H9 (cell line): ENCODE results near the gene KRT28. TPM values are rescaled to one million over a fixed set of nuclear protein-coding genes. Genes with fewer than 3 reads are reported as not detected.

Source experiments
- DNase-seq: peaks from one replicate; pipeline ENCODE4 v3.0.0-alpha.2; 2017
- H2AFZ ChIP-seq: one replicate; pipeline ENCODE4 v1.6.1; 2013; ENCODE audit warnings: mild to moderate bottlenecking, low read length, control low read depth, moderate library complexity
- H2AK5ac ChIP-seq: 2 replicates; pipeline ENCODE4 v1.6.1; 2013; ENCODE audit warnings: low read length, control low read depth, mixed read lengths; ENCODE audit not compliant: insufficient read length
- H2BK120ac ChIP-seq: one replicate; pipeline ENCODE4 v1.6.1; 2013; ENCODE audit warnings: low read depth, mild to moderate bottlenecking, low read length, control low read depth, inconsistent platforms; ENCODE audit not compliant: poor library complexity, severe bottlenecking
- H2BK12ac ChIP-seq: 2 replicates; pipeline ENCODE4 v1.6.1; 2013; ENCODE audit warnings: low read length, control low read depth, mixed read lengths, low read depth; ENCODE audit not compliant: insufficient read length
- H2BK15ac ChIP-seq: 2 replicates; pipeline ENCODE4 v1.6.1; 2013; ENCODE audit warnings: low read depth, low read length, control low read depth
- H2BK20ac ChIP-seq: one replicate; pipeline ENCODE4 v1.6.1; 2013; ENCODE audit warnings: low read depth, mild to moderate bottlenecking, low read length, control low read depth, inconsistent platforms; ENCODE audit not compliant: poor library complexity, severe bottlenecking
- H2BK5ac ChIP-seq: 2 replicates; pipeline ENCODE4 v1.6.1; 2013; ENCODE audit warnings: low read length, control low read depth, mixed read lengths; ENCODE audit not compliant: insufficient read length
- H3K14ac ChIP-seq: 2 replicates; pipeline ENCODE4 v1.6.1; 2013; ENCODE audit warnings: low read length, control low read depth; ENCODE audit not compliant: insufficient read depth
- H3K18ac ChIP-seq: 2 replicates; pipeline ENCODE4 v1.6.1; 2013; ENCODE audit warnings: low read depth, mild to moderate bottlenecking, mixed read lengths, low read length, control low read depth; ENCODE audit not compliant: insufficient read length
- H3K23ac ChIP-seq: 2 replicates; pipeline ENCODE4 v1.6.1; 2013; ENCODE audit warnings: low read length, control low read depth, mixed read lengths, low read depth; ENCODE audit not compliant: insufficient read length
- H3K23me2 ChIP-seq: 2 replicates; pipeline ENCODE4 v1.6.1; 2013; ENCODE audit warnings: low read depth, mild to moderate bottlenecking, mixed read lengths, low read length, control low read depth; ENCODE audit not compliant: insufficient read length, poor library complexity, severe bottlenecking
- H3K27ac ChIP-seq: 2 replicates; pipeline ENCODE4 v1.5.1; 2013; ENCODE audit warnings: low read length, control low read depth, mixed read lengths, low read depth; ENCODE audit not compliant: insufficient read length
- H3K27me3 ChIP-seq: 2 replicates; pipeline ENCODE4 v1.6.1; 2013; ENCODE audit warnings: low read length, control low read depth, inconsistent platforms; ENCODE audit not compliant: insufficient read depth
- H3K4ac ChIP-seq: 2 replicates; pipeline ENCODE4 v1.6.1; 2013; ENCODE audit warnings: low read depth, mild to moderate bottlenecking, control low read depth, inconsistent platforms, low read length, moderate library complexity
- H3K4me1 ChIP-seq: 2 replicates; pipeline ENCODE4 v1.6.1; 2013; ENCODE audit warnings: low read length, control low read depth, inconsistent platforms; ENCODE audit not compliant: insufficient read depth
- H3K4me2 ChIP-seq: 2 replicates; pipeline ENCODE4 v1.6.1; 2013; ENCODE audit warnings: low read length, control low read depth, mixed read lengths; ENCODE audit not compliant: insufficient read length, insufficient read depth
- H3K56ac ChIP-seq: 2 replicates; pipeline ENCODE4 v1.6.1; 2013; ENCODE audit warnings: low read depth, mild to moderate bottlenecking, mixed read lengths, low read length, control low read depth; ENCODE audit not compliant: insufficient read length
- H3K79me1 ChIP-seq: 2 replicates; pipeline ENCODE4 v1.6.1; 2013; ENCODE audit warnings: low read depth, mild to moderate bottlenecking, moderate library complexity, low read length, control low read depth, inconsistent platforms; ENCODE audit not compliant: insufficient read depth, poor library complexity, severe bottlenecking
- H3K79me2 ChIP-seq: 2 replicates; pipeline ENCODE4 v1.6.1; 2013; ENCODE audit warnings: low read length, control low read depth, inconsistent platforms; ENCODE audit not compliant: insufficient read depth
- H3K9ac ChIP-seq: 2 replicates; pipeline ENCODE4 v1.6.1; 2013; ENCODE audit warnings: low read length, control low read depth, mixed read lengths; ENCODE audit not compliant: insufficient read length; ENCODE audit errors: extremely low read depth
- H3K9me3 ChIP-seq: one replicate; pipeline ENCODE4 v1.6.1; 2013; ENCODE audit warnings: low read depth, low read length, inconsistent platforms; ENCODE audit not compliant: control insufficient read depth
- H3T11ph ChIP-seq: one replicate; pipeline ENCODE4 v1.6.1; 2013; ENCODE audit warnings: mild to moderate bottlenecking, low read length, control low read depth, inconsistent platforms
- H4K20me1 ChIP-seq: one replicate; pipeline ENCODE4 v1.6.1; 2013; ENCODE audit not compliant: control insufficient read depth, insufficient read length, insufficient read depth
- H4K5ac ChIP-seq: 2 replicates; pipeline ENCODE4 v1.6.1; 2013; ENCODE audit warnings: low read depth, mild to moderate bottlenecking, mixed read lengths, low read length, control low read depth; ENCODE audit not compliant: insufficient read length
- H4K8ac ChIP-seq: replicated peaks from 2 replicates; pipeline ENCODE4 v1.6.1; 2013; ENCODE audit warnings: low read length, control low read depth, mixed read lengths, low read depth; ENCODE audit not compliant: insufficient read length
- H4K91ac ChIP-seq: 2 replicates; pipeline ENCODE4 v1.6.1; 2013; ENCODE audit warnings: low read depth, mild to moderate bottlenecking, moderate library complexity, mixed read lengths, low read length, control low read depth; ENCODE audit not compliant: insufficient read length
- H3K27ac Mint-ChIP-seq, 3 experiments: 2 replicates in 2 of 3; 3 replicates in 1 of 3; pipeline ENCODE4 v1.8.0; 2020 to 2021; ENCODE audit warnings: mixed read lengths in 3 of 3, mild to moderate bottlenecking in 1 of 3, moderate library complexity in 1 of 3
- H3K27me3 Mint-ChIP-seq: 2 replicates; pipeline ENCODE4 v1.8.0; 2021; ENCODE audit warnings: low read depth, mild to moderate bottlenecking, moderate library complexity, mixed read lengths
- H3K36me3 Mint-ChIP-seq, 3 experiments: 2 replicates in 2 of 3; 3 replicates in 1 of 3; pipeline ENCODE4 v1.8.0; 2020 to 2021; ENCODE audit warnings: low read depth in 3 of 3, mixed read lengths in 3 of 3; ENCODE audit not compliant: insufficient read depth in 1 of 3
- H3K4me1 Mint-ChIP-seq, 2 experiments: 2 replicates each; pipeline ENCODE4 v1.8.0; 2020; ENCODE audit warnings: mixed read lengths in 2 of 2
- H3K4me3 Mint-ChIP-seq, 2 experiments: 2 replicates in 1 of 2; 3 replicates in 1 of 2; pipeline ENCODE4 v1.8.0; 2020 to 2021; ENCODE audit warnings: mild to moderate bottlenecking in 2 of 2, mixed read lengths in 2 of 2, moderate library complexity in 1 of 2
- H3K9me3 Mint-ChIP-seq, 2 experiments: 2 replicates in 1 of 2; 3 replicates in 1 of 2; pipeline ENCODE4 v1.8.0; 2020; ENCODE audit warnings: mild to moderate bottlenecking in 2 of 2, mixed read lengths in 2 of 2, moderate library complexity in 1 of 2
- WGBS: extraction: QIAGEN DNeasy Blood & Tissue Kit; methylation state at CpG from one replicate; pipeline ENCODE4 v1.1.7; 2013; ENCODE audit warnings: missing lambda C conversion rate, low lambda C conversion rate, mixed read lengths; ENCODE audit not compliant: insufficient read length; ENCODE audit errors: extremely low coverage; 5-methylcytosine and 5-hydroxymethylcytosine counted together
- total RNA-seq: library from RNA; stranded (reverse); gene quantifications from 2 replicates; pipeline ENCODE4 v1.2.1, GENCODE V29; 2021
- TF ChIP-seq, protein P1 (sequence below): fragments of 200-600 bp; sonication (generic); conservative IDR thresholded peaks from 3 replicates; pipeline ENCODE4 v1.8.0; 2021; ENCODE audit warnings: antibody characterized with exemption, mild to moderate bottlenecking

KRT28 gene
- total RNA-seq, 1 experiment from 2014 or later: not detected

DNA sequence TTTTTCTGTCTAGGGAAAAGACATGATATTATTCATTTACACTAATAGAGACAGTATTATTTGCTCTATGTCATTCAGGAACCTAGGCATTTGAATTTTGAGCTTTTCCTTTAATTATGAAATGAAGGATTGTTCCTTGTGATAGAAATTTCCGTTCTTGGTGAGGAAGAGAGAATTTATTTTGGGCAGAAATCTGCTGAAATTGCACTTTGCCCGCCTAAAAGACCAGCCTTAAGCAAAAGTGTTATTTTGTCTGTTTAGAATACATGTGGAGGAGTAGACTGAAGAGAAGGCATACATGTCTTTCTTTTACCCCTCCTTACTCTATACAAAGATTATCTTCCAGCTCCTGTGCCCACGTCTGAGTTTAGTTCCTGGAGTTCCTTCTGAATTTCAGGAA, 39.4 kb upstream of the KRT28 start:
- no peaks in the 10 kb centered on the region for H3K79me1 ChIP-seq
- no CpG with 5 or more reads among the region's 3 CpGs for WGBS

More for the DNA sequence above, 39.4 kb upstream of the KRT28 start:
- Histone ChIP-seq H2BK20ac (no peak overlapping the region), H3K56ac (no peak overlapping the region), H3K4me2 (no peak overlapping the region), H2BK120ac (no peak overlapping the region), H4K91ac (no peak overlapping the region), H3K4ac (no peak overlapping the region), H2BK15ac (no peak overlapping the region), H2AK5ac (no peak overlapping the region), H3K18ac (no peak overlapping the region), H2AFZ (no peak overlapping the region), H3K23me2 (no peaks in the 10 kb centered on the region), H3T11ph (no peak overlapping the region), H3K23ac (no peak overlapping the region), H3K4me1 (no peaks in the 10 kb centered on the region), H3K79me2 (no peaks in the 10 kb centered on the region), H3K9me3 (no peaks in the 10 kb centered on the region), H4K8ac (no peak overlapping the region), H3K27ac (no peak overlapping the region), H3K27me3 (peaks cover 7% of the 10 kb centered on the region; the same call in 1 of the 2 replicates), H2BK12ac (no peak overlapping the region), H3K9ac (no peak overlapping the region), H4K20me1 (no peaks in the 10 kb centered on the region), H3K14ac (no peak overlapping the region), H2BK5ac (no peak overlapping the region), H4K5ac (no peak overlapping the region)
- Mint-ChIP-seq H3K36me3 (peaks cover 0 to 10% (median 0%) of the 10 kb centered on the region in 3 experiments; a peak in 3 of 7 replicates), H3K27me3 (peaks cover 95% of the 10 kb centered on the region), H3K27ac (no peak overlapping the region), H3K4me1 (peaks cover 4% of the 10 kb centered on the region in 2 experiments), H3K4me3 (no peak overlapping the region), H3K9me3 (no peaks in the 10 kb centered on the region)
- DNase-seq: no peak
- TF ChIP-seq, protein P1, sequence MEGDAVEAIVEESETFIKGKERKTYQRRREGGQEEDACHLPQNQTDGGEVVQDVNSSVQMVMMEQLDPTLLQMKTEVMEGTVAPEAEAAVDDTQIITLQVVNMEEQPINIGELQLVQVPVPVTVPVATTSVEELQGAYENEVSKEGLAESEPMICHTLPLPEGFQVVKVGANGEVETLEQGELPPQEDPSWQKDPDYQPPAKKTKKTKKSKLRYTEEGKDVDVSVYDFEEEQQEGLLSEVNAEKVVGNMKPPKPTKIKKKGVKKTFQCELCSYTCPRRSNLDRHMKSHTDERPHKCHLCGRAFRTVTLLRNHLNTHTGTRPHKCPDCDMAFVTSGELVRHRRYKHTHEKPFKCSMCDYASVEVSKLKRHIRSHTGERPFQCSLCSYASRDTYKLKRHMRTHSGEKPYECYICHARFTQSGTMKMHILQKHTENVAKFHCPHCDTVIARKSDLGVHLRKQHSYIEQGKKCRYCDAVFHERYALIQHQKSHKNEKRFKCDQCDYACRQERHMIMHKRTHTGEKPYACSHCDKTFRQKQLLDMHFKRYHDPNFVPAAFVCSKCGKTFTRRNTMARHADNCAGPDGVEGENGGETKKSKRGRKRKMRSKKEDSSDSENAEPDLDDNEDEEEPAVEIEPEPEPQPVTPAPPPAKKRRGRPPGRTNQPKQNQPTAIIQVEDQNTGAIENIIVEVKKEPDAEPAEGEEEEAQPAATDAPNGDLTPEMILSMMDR: no peak
